GM12874 (cell line): ENCODE measurements around the gene SIRPG.

Source experiments
- TF ChIP-seq, protein P1 (sequence below): IDR thresholded peaks from 2 replicates; pipeline ENCODE4 v1.5.1; 2011; ENCODE audit warnings: low read depth, mild to moderate bottlenecking, control low read depth, low read length, moderate library complexity; ENCODE audit not compliant: insufficient read depth

SIRPG gene

GRCh38 chr20:1631309-1632151 is 26.0 kb downstream of the SIRPG start:
- TF ChIP-seq, protein P1, sequence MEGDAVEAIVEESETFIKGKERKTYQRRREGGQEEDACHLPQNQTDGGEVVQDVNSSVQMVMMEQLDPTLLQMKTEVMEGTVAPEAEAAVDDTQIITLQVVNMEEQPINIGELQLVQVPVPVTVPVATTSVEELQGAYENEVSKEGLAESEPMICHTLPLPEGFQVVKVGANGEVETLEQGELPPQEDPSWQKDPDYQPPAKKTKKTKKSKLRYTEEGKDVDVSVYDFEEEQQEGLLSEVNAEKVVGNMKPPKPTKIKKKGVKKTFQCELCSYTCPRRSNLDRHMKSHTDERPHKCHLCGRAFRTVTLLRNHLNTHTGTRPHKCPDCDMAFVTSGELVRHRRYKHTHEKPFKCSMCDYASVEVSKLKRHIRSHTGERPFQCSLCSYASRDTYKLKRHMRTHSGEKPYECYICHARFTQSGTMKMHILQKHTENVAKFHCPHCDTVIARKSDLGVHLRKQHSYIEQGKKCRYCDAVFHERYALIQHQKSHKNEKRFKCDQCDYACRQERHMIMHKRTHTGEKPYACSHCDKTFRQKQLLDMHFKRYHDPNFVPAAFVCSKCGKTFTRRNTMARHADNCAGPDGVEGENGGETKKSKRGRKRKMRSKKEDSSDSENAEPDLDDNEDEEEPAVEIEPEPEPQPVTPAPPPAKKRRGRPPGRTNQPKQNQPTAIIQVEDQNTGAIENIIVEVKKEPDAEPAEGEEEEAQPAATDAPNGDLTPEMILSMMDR, result no peak

GRCh38 chr20:1630186-1630585 is 27.4 kb downstream of the SIRPG start:
- TF ChIP-seq, protein P1, result no peak

- TF ChIP-seq, protein P1, result no peak
These were observed 28.3 kb downstream of the SIRPG start for GRCh38 chr20:1629321-1629720.

DNA sequence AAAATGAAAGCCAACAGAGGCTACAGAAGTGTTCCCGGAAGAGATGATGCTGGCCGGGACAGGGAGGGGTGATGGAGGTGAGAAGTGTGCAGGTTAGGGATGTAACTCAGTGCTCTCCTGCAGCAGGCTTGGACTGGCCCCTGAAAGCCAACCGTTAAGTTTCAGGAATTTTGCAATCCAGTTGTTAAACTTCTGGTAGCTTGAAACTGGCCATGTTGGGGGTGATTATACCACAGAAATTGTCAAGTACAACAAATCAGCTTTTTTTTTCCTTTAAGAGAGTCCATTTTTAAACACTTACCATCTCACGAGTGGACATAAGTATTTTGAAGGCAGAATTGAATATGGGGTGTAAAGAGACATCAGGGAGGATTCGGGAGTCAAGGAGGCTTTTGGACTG is 29.0 kb downstream of the SIRPG start:
- TF ChIP-seq, protein P1, result no peak

- TF ChIP-seq, protein P1, result no peak
These were observed 30.4 kb downstream of the SIRPG start for GRCh38 chr20:1627200-1627550.

DNA sequence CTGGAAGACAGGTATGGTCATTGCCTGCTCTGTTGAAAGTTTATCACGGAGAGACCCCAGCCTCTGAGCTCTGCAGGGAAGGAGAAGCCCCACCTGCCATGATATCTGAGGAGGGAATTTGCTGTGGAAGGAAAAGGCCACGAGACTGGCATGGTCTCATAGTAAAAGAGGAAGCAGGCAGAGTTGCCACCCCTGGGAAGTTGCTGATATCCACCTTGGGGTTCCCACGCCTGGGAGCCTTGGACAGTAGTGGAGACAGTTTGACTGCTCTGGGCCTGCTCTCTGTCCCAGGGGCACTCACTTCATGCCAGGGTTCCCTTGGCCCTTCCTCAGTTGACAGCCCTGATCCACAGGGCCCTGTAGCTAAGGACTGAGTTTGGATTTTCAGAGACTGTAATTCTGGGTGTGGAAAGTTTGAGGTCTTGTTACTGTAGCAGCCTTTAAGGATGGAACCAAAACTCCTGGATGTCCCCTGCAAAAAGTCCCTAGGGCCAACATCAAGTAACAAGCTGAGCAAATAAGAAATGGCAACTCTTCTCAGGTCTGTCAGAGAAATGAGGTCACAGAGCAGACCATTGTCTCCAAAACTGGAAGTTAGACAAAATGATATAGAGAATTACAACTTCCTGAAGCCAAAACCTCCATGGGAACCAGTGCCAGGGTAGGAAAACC is 30.9 kb downstream of the SIRPG start:
- TF ChIP-seq, protein P1, result no peak

DNA sequence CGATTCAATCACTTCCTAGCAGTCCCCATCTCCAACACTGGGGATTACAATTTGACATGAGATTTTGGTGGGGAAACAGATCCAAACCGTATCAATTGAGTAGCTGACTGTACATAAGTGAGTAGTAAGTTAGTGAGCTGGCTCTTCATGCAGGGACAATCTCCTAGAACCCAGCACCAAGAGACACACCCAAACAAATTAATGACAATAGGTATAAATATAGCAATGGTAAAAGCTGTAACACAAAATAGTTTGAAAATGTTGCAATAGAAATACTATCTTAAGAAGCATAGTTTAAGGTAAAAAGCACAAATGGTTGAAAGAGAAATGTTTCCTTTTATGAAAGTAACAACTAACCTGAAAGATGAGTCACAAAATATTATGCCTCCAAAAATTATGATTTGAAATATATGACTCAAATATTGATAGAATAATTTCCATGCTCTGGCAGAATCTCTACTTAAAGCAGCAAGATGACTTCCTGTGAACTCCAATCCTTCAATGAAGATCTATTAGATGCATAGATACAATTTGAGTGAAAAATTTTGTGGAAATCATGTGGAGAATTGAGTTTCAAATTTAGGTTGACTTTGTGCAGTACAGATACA is 32.4 kb downstream of the SIRPG start:
- TF ChIP-seq, protein P1, result no peak
